Hypothalamus (tissue), 51 donors: ENCODE data around the gene AARS2.
A peak's percentile ranks its signal among the peaks of the same experiment; 100 is the strongest.

Experiments
- DNase-seq, 51 donors: peaks; one replicate each; lab custom pipeline; 2025; lab: John Stamatoyannopoulos, UW

AARS2 gene

DNA sequence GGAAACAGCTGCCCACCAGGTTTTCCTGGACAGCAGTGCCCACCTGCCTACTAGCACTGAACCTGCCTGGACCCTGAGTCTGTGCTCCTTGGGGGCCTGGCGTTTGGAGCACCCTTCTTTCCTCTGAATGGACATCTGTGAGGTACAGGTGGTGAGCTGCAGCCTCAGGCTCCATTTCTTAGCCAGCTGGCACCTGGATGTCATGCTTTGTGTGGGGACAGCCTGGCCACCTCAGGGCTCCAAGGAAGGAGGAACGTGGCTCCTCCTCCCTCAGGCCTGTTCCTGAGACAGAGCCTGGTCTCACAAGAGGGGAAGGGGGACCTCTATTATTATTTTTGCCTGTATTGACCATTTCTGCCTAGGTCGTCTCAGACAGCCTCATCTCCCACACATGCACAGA, 34.8 kb downstream of the AARS2 start:
- no peak for DNase-seq

DNA sequence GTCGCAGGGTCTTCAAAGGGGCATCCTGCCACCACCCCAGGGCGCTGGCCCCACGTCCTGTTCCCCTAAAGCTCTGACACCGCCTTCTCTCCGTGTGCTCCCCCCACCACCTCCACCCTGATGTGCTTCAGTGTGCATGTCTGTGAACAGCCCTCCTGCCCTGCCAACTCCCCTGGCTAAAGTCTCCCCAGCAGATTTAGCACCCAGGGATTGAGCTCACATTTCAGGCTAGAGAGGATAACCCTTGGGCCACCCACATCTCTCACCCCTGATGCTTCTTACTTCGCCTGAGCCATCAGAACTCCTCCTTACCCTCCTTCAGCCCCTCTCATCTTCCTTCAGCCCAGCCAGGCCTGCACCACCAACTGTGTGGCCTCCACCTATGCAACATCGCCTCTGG, 35.4 kb downstream of the AARS2 start:
- no peak for DNase-seq

DNA sequence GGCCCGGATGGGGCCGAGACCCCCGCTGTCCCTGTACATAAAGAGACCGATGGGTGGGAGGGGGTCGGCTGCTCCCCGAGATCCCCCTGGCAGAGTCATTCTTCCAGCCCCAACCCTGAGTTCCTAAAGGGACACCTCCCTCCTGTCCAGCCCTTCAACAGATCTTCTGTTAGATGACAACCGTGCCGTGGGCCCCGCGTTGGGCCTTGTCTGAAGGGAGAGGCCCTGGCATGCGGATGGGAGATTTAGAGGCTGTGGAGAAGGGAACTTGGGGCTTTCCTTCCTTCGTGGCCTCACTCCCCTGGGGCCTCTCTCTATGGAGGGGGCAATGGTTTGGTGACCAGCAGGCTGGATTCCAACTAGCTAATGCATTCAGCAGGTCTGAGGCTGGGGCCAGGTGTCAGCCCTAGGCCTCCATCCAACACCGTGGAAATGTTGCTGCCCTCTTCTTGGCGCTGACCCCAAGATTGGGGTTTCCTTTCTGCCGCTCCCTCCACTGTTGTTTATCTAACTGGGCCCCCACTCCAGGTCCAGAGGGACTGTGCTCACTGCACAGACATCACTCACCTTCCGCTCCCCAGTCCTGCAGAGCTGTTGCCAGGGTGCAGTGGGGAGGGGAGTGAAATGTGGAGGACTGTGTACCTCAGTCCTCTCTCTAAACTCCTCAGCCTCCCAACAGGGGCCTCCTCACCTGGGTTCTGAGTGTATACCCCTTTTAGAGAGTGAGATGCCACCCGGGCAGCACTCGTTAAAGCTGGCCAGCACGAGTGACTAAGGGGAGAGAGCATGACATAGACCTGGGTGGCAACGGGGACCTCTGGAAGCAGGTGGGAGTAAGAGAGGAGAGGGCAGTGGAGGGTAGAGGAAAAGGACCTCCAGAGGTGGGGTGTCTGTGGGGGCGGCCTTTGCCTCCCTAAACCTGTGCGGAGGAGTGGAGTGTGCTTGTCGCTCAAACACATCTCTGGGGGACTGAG, 36.2 kb downstream of the AARS2 start:
- no peak for DNase-seq

DNA sequence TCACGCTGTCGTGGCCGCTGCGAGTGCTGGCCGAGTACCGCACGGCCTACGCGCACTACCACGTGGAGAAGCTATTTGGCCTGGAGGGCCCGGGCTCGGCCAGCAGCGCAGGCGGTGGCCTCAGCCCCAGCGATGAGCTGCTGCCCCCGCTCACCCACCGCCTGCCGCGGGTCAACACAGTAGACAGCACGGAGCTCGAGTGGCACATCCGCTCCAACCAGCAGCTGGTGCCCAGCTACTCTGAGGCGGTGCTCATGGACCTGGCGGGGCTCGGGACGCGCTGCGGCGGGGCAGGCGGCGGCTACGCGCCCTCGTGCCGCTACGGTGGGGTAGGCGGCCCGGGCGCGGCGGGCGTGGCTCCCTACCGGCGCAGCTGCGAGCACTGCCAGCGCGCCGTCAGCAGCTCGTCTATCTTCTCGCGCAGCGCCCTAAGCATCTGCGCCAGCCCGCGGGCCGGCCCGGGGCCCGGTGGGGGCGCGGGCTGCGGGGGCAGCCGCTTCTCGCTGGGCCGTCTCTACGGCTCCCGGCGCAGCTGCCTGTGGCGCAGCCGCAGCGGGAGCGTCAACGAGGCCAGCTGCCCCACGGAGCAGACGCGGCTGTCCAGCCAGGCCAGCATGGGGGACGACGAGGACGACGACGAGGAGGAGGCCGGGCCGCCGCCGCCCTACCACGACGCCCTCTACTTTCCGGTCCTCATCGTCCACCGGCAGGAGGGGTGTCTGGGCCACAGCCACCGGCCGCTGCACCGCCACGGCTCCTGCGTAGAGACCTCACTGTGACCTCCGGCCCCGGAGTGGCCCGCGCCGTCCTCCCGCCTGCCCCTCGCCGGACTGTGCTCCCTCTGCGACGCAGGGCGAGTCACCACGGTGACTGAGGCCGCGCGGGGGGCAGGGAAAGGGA, 37.1 kb downstream of the AARS2 start:
- no peak for DNase-seq

GRCh38 chr6:44275271-44275748, 37.8 kb downstream of the AARS2 start:
- DNase-seq = no peak

- no peak for DNase-seq
These were observed 39.5 kb downstream of the AARS2 start for GRCh38 chr6:44273617-44274016.

- no peak for DNase-seq
These were observed 40.1 kb downstream of the AARS2 start for GRCh38 chr6:44272999-44273566.

DNA sequence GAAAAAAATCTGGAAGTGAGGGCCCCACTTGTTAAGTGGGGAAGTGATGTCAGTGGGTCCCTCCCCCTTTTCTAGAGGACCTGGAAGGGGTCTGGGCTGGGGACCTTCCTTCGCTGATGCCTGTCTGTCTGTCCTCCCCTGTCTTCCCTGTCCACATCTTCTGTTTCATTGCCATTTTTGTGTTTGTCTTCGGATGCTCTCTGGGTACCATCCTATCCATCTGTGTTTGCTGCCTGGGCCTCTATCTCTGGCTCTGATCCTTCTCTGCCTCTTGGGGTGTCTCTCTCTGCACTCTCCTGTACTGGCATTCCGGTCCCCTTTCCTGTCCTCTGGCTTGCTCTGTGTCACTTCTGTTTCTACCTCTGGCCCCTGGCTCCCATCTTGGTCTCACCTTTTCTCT, 40.6 kb downstream of the AARS2 start:
- DNase-seq = no peak

DNA sequence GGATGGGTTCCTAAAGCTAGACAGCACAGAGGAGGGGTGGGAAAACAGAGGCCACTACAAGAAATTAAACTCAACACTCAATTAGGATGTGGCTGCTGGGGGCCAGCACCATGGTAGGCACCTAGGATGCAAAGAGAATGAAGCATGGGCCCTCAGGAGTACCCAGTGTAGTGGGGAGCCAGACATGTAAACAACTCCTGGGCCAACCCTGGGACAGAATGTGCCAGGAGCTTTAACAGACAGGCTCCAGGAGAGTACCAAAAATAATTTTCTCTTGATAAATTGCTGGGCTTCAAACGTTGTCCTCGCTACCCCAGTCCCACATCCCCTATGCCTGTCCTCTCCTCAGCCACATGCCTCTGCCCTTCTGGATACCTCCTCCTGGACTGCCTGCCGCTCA, 41.2 kb downstream of the AARS2 start:
- no peak for DNase-seq

DNA sequence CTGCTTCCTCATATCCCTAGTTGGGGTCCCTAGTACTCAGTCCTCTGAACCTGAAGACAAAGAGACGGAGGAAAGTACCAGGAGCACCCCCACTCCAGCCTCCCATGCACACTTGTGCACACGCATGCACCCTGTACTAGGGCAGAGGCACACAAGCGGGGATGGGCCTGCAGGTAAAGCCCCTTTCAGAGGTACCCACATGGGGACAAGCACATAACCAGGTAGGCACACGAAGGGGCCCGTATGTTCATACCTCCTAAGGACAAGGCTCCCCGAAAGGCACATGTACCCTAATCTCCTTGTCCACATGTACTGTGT, 41.8 kb downstream of the AARS2 start:
- no peak for DNase-seq

DNA sequence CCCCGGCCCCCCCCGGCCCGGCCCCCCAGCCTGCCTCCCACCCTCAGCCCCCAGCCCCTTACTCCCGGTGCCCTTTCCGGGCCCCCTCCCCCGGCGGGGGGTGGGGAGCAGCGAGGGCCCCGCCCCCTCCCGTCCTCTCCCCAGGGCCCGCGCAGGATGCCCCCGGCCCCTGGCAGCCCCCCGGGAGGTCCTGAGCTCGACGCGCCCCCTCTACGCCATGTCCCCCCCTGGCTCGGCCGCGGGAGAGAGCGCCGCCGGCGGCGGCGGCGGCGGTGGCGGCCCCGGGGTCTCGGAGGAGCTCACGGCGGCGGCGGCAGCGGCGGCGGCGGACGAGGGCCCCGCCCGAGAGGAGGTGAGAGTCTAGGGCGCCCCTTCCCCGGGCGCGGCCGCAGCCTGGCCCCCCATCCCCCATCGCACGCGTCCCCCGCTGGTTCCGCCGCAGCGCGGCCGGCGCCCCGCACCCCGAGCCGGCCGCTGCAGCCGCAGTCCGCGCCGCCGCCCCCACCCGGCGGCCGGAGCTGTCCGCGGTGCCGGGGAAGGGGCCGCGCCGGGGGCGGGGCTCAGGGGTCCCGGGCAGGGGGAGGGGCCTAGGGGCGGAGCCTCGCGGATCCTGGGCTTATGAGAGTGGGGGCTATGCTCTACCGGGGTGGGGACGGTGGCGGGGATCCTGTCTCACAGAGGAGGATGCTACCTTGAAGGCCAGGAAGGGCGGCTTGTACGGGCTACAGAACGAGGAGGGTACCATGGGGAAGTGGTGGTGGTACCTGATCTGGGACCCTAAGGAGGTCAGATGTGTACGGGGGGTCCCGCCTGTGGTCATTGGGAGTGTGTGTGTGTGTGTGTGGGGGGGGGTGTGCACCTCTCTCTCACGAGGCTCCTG, 42.4 kb downstream of the AARS2 start:
- peak in 6 of 51 donors; percentile 18 to 48 (median 29) for DNase-seq

DNA sequence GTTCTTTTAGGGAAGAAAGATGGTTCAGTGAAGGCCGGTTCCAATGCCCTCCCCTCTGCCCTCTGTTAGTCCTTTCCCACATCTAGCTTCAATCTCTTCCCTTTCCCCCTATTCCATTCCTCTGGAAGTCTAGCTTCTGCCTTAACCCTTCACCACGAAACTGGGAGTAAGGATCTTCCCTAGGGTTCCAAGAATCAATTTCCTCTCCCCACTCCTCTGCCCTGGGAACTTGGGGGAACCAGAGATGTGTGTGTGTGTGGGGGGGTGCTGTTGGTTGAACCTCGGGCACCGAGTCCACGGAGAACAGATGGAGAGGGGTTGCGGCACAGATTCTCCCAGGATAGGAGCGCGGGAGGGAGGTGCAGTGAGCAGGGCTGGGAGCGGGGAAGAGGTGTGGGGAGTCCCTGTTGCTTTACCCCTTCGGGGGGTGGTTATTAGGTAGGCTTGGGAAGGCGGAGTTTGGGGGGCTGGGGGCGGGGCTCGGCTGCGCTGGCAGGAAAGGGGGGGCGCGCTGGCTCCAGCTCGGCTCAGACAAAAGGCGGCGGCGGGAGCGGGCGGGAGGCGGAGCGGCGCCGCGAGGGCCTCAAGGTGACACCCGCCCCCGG, 43.1 kb downstream of the AARS2 start, which contains the start of gene TMEM151B:
TSS of gene TMEM151B (plus strand) at position 530 of the 605 bp plus-strand sequence. CDS start 293 bp downstream, outside the sequence.
- peak in 21 of 51 donors; percentile 8 to 52 (median 32) for DNase-seq

DNA sequence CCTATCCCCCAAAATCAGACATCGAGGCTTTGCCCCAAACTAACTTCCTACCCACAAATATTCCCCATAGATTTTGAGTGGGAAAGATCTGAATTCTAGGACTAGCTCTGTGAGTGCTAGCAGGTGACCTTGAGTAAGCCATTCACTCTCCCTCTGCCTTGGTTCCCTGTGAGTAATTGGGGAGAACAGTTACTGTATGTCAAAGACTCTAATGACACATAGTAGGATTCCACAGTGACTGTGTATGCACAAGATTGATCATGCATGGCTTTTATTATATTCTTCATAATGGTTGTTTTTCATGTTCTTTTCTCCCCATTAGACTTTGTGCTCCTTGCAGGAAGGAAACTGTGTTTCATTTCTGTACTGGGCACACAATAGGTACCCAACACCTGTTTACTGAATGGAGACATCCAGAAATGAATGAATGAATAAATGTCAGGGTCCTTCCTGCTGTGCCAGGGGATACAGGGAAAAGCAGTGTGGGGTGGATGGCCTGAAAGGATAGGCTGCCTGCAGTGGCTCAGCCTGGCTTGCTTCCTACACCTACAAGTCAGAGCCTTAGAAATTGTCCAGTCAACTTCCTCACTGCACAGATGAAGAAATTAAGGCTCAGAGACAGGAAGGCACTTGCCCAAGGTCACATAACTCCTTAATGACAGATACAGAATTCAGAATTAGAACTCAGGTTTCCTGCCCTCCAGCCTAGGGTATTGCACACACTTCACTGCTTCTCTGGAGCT, 43.8 kb downstream of the AARS2 start:
- no peak for DNase-seq

DNA sequence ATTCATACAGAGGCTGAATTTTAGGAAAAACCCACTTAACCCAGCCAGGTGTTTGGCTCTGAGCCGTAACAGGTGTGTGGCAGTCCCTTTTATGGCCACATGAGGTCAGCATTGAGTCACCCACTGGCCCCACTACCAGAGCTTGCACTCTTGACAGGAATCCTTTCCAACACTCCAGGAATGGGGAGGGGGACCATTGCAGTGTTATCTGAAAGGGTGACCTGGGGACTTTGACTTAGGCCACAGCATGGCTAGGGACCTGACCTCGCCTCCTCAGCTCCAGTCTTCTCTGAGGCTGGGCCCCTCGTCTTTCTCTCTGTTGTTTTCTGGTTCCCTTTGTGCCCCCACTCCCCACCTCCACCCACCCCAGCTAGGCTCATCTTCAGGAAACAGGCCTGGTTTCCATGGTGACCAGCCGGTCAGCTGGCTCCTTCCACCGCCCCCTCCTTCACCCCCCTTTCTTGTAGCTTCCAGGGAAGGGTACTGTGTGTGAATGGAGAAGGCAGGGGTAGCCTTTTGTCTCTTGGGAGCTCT, 45.0 kb downstream of the AARS2 start:
- peak in 33 of 51 donors; percentile 15 to 64 (median 42) for DNase-seq

DNA sequence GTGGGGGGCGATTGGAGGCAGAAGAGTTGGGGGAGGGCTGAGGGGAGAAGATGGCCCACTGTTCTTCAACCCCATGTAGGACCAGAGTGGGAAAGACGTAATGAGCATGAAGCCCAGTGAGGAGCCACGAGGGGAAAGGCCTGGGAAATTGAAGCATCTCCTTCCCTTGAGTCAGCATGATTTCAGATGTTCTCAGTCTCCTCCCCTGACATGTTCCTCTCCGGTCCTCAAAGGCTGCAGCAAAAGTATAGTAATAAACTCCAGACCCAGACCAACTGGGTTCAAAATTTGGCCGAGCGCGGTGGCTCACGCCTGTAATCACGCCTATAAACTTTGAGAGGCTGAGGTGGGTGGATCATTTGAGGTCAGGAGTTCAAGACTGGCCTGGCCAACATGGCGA, 45.9 kb downstream of the AARS2 start:
- no peak for DNase-seq

- no peak for DNase-seq
These were observed 46.8 kb downstream of the AARS2 start for GRCh38 chr6:44266347-44266746.

DNA sequence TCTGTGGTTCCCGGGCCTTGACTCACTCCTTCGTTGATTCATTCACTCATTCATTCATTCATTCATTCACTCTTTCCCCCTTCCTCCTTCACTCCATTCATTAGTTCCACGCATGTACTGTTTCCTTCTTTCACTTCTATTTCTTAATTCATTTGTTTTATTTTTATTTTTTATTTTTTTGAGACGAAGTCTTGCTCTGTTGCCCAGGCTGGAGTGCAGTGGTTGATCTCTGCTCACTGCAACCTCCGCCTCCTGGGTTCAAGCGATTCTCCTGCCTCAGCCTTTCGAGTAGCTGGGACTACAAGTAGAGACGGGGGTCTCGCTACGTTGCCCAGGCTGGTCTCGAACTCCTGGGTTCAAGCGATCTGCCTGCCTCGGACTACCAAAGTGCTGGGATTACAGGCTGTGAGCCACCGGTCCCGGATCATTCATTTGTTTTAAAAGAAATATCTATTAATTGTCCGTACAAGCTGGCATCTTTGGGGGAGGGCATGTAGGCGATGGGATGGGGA, 47.4 kb downstream of the AARS2 start:
- DNase-seq = no peak

GRCh38 chr6:44265007-44265721, 48.0 kb downstream of the AARS2 start, which contains the start of gene NFKBIE:
Gene NFKBIE, minus strand, starts transcription at chr6:44265551. Its CDS starts 205 bp downstream, at chr6:44265346.
- DNase-seq = peak; percentile 16 to 97 (median 89)
